Putamen (tissue), 1 donor: ENCODE results near the gene TDRD6.

Source experiments
- DNase-seq: peaks from one replicate; pipeline ENCODE4 v3.0.0-alpha.2; 2016; ENCODE audit warnings: low spot score

Gene TDRD6

GRCh38 chr6:46688117-46688965 is 656 bp downstream of the TDRD6 start:
- DNase-seq, result no peak

GRCh38 chr6:46688966-46689335 is 1.3 kb downstream of the TDRD6 start:
- no peak for DNase-seq

- no peak for DNase-seq
Observed at GRCh38 chr6:46689657-46690056, 2.0 kb downstream of the TDRD6 start.

- DNase-seq, result no peak
Observed at GRCh38 chr6:46690141-46690755, 2.6 kb downstream of the TDRD6 start.

DNA sequence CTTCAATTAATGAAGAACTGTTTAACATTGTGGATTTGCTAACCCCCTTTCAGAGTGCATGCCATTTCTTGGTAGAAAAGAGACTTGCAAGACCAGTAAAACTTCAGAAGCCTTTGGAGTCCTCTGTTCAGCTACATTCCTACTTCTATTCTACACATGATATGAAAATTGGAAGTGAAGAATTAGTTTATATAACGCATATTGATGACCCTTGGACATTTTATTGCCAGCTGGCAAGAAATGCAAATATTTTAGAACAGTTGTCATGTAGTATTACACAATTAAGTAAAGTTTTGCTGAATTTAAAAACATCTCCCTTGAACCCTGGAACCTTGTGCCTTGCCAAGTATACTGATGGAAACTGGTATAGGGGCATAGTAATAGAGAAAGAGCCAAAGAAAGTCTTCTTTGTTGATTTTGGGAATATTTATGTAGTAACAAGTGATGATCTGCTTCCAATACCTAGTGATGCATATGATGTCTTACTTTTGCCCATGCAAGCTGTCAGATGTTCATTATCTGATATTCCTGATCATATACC is 3.3 kb downstream of the TDRD6 start:
- DNase-seq, result no peak

DNA sequence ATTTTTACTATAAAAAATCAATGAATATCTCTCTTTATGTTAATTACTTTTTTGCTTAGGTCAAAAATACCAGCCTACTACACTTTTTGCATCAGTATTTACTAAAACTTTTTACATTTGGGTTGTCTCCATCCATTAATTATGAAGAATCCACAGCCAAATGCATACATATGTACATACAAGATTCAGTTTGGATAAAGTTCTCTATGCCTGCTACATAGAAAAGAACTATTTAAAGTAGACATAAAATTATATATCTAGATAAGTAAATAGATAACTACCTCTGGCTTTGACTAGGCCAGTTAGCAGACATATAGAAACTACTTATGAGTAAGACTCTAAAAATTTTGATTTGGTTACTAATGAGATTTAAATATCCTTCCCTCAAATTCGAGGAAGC is 12.3 kb downstream of the TDRD6 start:
- DNase-seq, result no peak

- DNase-seq, result peak; percentile 27
Observed at GRCh38 chr6:46704562-46704961, 16.9 kb downstream of the TDRD6 start.

DNA sequence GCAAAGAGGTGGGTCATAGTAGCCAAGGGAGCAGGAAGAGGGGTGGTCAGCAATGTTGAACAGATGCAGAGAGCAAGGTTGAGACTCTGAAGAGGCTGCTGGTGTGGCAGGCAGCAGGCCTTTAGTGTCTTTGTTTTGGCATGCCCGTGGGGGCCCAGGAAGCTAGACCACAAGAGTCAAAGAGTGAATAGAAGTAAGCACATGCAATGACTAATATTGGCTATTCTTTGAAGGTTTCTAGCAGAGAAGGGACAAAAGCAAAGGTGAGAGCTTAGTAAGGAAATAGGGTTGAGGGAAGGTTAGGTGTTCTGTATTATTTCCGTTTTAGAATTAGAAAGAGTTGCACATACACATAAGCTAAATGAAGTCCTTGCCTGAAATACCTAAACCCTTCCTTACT is 18.8 kb downstream of the TDRD6 start:
- DNase-seq, result no peak

GRCh38 chr6:46711491-46711890 is 23.8 kb downstream of the TDRD6 start:
- DNase-seq, result no peak

- no peak for DNase-seq
Observed at GRCh38 chr6:46715141-46715540, 27.5 kb downstream of the TDRD6 start.

DNA sequence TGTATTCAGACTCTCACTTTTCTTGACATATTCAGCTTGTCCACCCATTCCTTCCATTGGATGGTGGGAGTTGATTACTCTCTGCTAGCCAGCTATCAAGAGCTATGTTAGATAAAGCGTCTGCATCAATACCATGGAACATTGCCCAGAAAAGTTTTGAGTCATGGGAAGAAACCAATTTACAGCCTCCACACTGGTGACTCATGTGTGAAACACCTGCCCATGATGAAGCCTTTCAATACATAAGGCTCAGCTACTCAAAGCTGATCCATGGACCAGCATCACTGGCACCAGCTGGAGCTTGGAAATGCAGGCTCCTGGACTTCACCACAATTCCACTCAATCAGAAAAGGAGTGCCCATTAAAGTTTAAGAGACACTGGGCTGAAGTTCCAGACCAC is 31.4 kb downstream of the TDRD6 start:
- DNase-seq, result no peak

- no peak for DNase-seq
Observed at GRCh38 chr6:46720401-46720800, 32.7 kb downstream of the TDRD6 start.

- no peak for DNase-seq
Observed at GRCh38 chr6:46729787-46730326, 42.2 kb downstream of the TDRD6 start.

- no peak for DNase-seq
Observed at GRCh38 chr6:46730921-46731461, 43.3 kb downstream of the TDRD6 start.

DNA sequence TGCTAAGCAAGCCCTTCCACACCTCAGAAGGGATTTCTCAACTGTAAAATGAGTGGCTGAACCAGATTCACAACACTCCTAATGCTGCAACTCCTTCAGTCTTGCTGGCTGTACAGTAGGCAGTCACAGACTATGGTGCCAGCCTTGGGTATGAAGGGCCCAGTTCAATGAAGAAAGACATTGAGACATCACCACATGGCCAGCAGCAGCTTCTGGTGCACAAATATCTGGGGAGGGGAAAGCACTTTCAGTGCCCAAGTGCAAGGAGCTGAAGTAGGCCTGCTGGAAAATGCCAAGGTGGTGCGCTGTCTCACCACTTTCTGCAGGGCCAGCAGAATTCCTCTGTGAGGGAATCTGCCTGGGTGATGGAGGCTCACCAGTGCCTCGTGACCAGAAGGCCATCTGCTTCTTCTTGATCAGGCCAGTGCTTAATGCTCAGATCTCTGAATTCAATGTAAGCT is 45.7 kb downstream of the TDRD6 start:
- DNase-seq, result no peak

DNA sequence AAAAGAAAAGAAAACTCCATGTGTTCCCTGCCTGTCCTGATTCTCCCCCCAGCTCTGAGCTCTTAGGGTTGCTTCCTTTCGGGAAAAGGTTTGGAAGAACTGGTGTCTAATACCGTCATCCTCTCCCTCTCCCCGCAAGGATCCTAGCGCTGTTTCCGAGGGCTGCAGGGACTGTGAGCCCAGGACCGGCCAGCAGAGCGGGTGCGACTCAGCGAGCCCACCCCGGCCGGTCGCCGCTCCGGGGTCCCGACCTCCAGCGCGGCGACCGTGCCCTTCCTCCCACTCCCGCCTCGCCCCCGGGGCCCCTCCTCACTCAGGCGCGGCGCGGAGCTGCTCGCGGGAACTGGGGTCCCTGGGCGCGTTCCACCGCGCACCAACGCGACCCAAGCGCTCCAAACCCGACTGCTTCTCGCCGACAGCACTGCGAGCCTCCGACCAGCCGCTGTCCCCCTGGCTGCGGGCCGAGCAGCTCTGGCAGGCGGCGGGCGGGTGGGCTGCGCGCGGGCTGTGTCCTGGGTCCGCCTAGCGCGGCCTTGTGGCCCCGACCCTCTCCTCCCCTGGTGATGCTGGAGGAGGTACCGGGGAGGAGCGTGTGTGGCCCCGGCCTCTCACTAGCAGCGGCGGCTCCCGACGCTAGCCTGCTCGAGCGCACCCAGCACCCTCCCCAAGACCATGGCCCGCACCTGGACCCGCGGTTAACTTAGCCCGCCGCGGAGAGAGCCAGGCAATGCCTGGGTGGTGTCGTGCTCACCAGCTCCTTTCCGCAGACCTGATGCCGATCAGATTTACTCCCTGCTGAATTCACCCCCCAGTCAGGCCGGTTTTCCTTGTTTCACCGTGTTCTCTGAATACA is 47.4 kb downstream of the TDRD6 start, which contains the start of gene PLA2G7:
TSS of gene PLA2G7 (minus strand) at position 509 of the 853 bp plus-strand sequence. CDS start 12,484 bp downstream, outside the sequence.
- DNase-seq, result peak; percentile 13

DNA sequence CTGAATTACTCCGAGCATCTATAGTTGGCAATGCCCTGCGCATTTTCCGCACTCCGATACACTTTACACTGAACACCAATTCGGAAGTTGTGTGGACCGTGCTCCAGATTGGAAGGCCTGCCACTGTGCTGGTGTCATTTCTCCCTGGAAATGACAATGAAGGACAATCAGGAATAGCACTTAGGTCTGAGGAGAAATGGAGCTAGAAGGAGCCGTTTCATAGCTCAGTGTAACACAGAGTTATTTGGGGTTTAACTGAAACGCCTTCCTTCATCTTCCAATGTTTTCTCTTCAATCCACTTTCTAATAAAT is 48.0 kb downstream of the TDRD6 start:
- no peak for DNase-seq

- no peak for DNase-seq
Observed at GRCh38 chr6:46736906-46737305, 49.2 kb downstream of the TDRD6 start.

- DNase-seq, result no peak
Observed at GRCh38 chr6:46741482-46741881, 53.8 kb downstream of the TDRD6 start.

DNA sequence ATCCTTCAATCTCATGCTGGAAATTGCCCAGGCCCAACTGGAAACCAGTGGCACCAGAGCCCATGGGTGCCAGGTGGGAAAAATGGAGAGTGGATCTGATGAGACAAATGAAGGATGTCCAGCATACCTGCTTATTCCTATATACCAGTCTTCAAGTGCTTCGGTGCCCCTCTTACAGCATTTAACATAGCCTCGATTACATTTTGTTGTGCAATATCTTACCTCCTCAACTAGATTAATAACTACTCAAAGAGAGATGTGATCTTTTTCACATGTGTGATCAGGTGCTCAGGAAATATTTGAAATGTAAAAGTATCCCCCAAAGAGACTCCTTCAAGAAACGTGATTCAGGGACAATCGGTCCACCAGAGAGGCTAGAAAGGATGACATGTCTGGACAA is 54.2 kb downstream of the TDRD6 start:
- no peak for DNase-seq

GRCh38 chr6:46743425-46744158 is 55.9 kb downstream of the TDRD6 start:
- DNase-seq, result no peak
